Urinary bladder (tissue), 4 donors: ENCODE results near the gene SLC12A5. TPM values are rescaled to one million over a fixed set of nuclear protein-coding genes. Genes with fewer than 3 reads are reported as not detected.

Experiments
- DNase-seq: peaks from one replicate; pipeline ENCODE4 v3.0.0-alpha.2; 2015; ENCODE audit errors: extremely low spot score
- H3K27ac ChIP-seq: one replicate; pipeline ENCODE4 v1.5.1; 2013; ENCODE audit warnings: low read depth, mild to moderate bottlenecking, moderate library complexity
- H3K36me3 ChIP-seq: one replicate; pipeline ENCODE4 v1.6.1; 2013; ENCODE audit warnings: mild to moderate bottlenecking, moderate library complexity; ENCODE audit not compliant: insufficient read depth
- H3K4me1 ChIP-seq: one replicate; pipeline ENCODE4 v1.6.1; 2013; ENCODE audit warnings: mild to moderate bottlenecking, moderate library complexity; ENCODE audit not compliant: insufficient read depth
- H3K4me3 ChIP-seq: one replicate; pipeline ENCODE4 v1.5.1; 2013; ENCODE audit warnings: low read depth, low read length
- WGBS: extraction: QIAGEN DNeasy Blood & Tissue Kit; methylation state at CpG from one replicate; pipeline ENCODE4 v1.1.7; 2013; 5-methylcytosine and 5-hydroxymethylcytosine counted together
- polyA plus RNA-seq: library from polyadenylated mRNA; stranded (reverse); fragments of 200-250 nt; gene quantifications from one replicate; pipeline ENCODE4 v1.2.3, GENCODE V29; 2013
- total RNA-seq: library from RNA; depleted of rRNA; stranded (reverse); fragments of >200 nt; gene quantifications from one replicate; pipeline ENCODE4 v1.2.3, GENCODE V29; 2014
- donor health status: healthy with polysubstance abuse.
- donor health status: healthy.

The SLC12A5 gene
- total and polyA plus RNA-seq, 2 donors: 0.69 to 1.5 TPM

- no peaks in the 10 kb centered on the region for H3K36me3 ChIP-seq
- H3K4me1 ChIP-seq: no peaks in the 10 kb centered on the region
- WGBS: 7% methylated on average over 4 of the region's 4 CpGs
- peak; percentile 13 for DNase-seq
- no peak overlapping the region for H3K4me3 ChIP-seq
- H3K27ac ChIP-seq: no peak overlapping the region
Measured at GRCh38 chr20:46027245-46027853, 1.7 kb upstream of the SLC12A5 start.

GRCh38 chr20:46028110-46028509 lies 905 bp upstream of the SLC12A5 start:
- Histone ChIP-seq H3K4me1 (no peaks in the 10 kb centered on the region), H3K36me3 (no peaks in the 10 kb centered on the region), H3K4me3 (no peak overlapping the region), H3K27ac (no peak overlapping the region)
- no peak for DNase-seq
- 62% methylated on average over 7 of the region's 7 CpGs for WGBS

GRCh38 chr20:46030284-46031013 lies 1.4 kb downstream of the SLC12A5 start:
- Histone ChIP-seq H3K27ac (no peak overlapping the region), H3K4me3 (no peak overlapping the region), H3K36me3 (no peaks in the 10 kb centered on the region), H3K4me1 (no peaks in the 10 kb centered on the region)
- no peak for DNase-seq
- 11% methylated on average over 49 of the region's 49 CpGs for whole genome bisulfite sequencing

- 20% methylated on average over 11 of the region's 11 CpGs for WGBS
- H3K27ac ChIP-seq: no peak overlapping the region
Measured at GRCh38 chr20:46031014-46031569, 2.1 kb downstream of the SLC12A5 start.

GRCh38 chr20:46031701-46032254 lies 2.8 kb downstream of the SLC12A5 start:
- DNase-seq: no peak
- Histone ChIP-seq H3K36me3 (no peaks in the 10 kb centered on the region), H3K27ac (no peak overlapping the region), H3K4me1 (no peaks in the 10 kb centered on the region), H3K4me3 (no peak overlapping the region)
- WGBS: under 1% methylated on average over 55 of the region's 55 CpGs

More at GRCh38 chr20:46031014-46031569, 2.1 kb downstream of the SLC12A5 start:
- no peak for DNase-seq
- Histone ChIP-seq H3K4me1 (no peaks in the 10 kb centered on the region), H3K4me3 (no peak overlapping the region), H3K36me3 (no peaks in the 10 kb centered on the region)

- no peak for DNase-seq
- 78% methylated on average over 3 of the region's 3 CpGs for WGBS
- Histone ChIP-seq H3K4me3 (no peak overlapping the region), H3K4me1 (no peaks in the 10 kb centered on the region), H3K36me3 (no peaks in the 10 kb centered on the region), H3K27ac (no peak overlapping the region)
Measured at GRCh38 chr20:46034039-46034438, 5.0 kb downstream of the SLC12A5 start.

GRCh38 chr20:46035253-46035652 lies 6.2 kb downstream of the SLC12A5 start:
- Histone ChIP-seq H3K36me3 (no peaks in the 10 kb centered on the region), H3K4me3 (no peak overlapping the region), H3K27ac (no peak overlapping the region), H3K4me1 (no peaks in the 10 kb centered on the region)
- DNase-seq: no peak
- 64% methylated on average over 5 of the region's 5 CpGs for WGBS

GRCh38 chr20:46035713-46036112 lies 6.7 kb downstream of the SLC12A5 start:
- DNase-seq: no peak
- Histone ChIP-seq H3K4me1 (no peaks in the 10 kb centered on the region), H3K27ac (no peak overlapping the region), H3K4me3 (no peak overlapping the region), H3K36me3 (no peaks in the 10 kb centered on the region)
- WGBS: 81% methylated on average over 6 of the region's 6 CpGs

GRCh38 chr20:46036370-46036769 lies 7.4 kb downstream of the SLC12A5 start:
- Histone ChIP-seq H3K4me3 (no peak overlapping the region), H3K36me3 (no peaks in the 10 kb centered on the region), H3K27ac (no peak overlapping the region), H3K4me1 (no peaks in the 10 kb centered on the region)
- DNase-seq: no peak
- WGBS: 81% methylated on average over 8 of the region's 8 CpGs

- Histone ChIP-seq H3K36me3 (no peaks in the 10 kb centered on the region), H3K4me3 (no peak overlapping the region), H3K27ac (no peak overlapping the region), H3K4me1 (no peaks in the 10 kb centered on the region)
- DNase-seq: no peak
- 64% methylated on average over 5 of the region's 5 CpGs for WGBS
Measured at GRCh38 chr20:46037036-46037435, 8.0 kb downstream of the SLC12A5 start.

GRCh38 chr20:46040902-46041535 lies 12.0 kb downstream of the SLC12A5 start:
- Histone ChIP-seq H3K27ac (no peak overlapping the region), H3K36me3 (no peaks in the 10 kb centered on the region), H3K4me3 (no peak overlapping the region), H3K4me1 (no peaks in the 10 kb centered on the region)
- DNase-seq: no peak
- 26% methylated on average over 18 of the region's 18 CpGs for WGBS

- Histone ChIP-seq H3K27ac (no peak overlapping the region), H3K4me1 (no peaks in the 10 kb centered on the region), H3K4me3 (no peak overlapping the region), H3K36me3 (no peaks in the 10 kb centered on the region)
- DNase-seq: no peak
- 39% methylated on average over 7 of the region's 7 CpGs for WGBS
Measured at GRCh38 chr20:46043556-46043955, 14.5 kb downstream of the SLC12A5 start.

GRCh38 chr20:46044896-46045295 lies 15.9 kb downstream of the SLC12A5 start:
- no peaks in the 10 kb centered on the region for H3K36me3 ChIP-seq
- no peak overlapping the region for H3K27ac ChIP-seq
- 78% methylated on average over 6 of the region's 6 CpGs for WGBS
- no peak overlapping the region for H3K4me3 ChIP-seq
- DNase-seq: no peak
- H3K4me1 ChIP-seq: no peaks in the 10 kb centered on the region
